IPS DF 6.9 (cell line): ENCODE data around the gene INTS1.

Source experiments
- DNase-seq: peaks from one replicate; pipeline ENCODE4 v3.0.0-alpha.2; 2013; ENCODE audit warnings: low read depth, low spot score
- H3K27ac ChIP-seq: one replicate; pipeline ENCODE4 v1.5.1; 2013; ENCODE audit warnings: low read length, control low read depth
- H3K27me3 ChIP-seq: 2 replicates; pipeline ENCODE4 v1.6.1; 2013; ENCODE audit warnings: mild to moderate bottlenecking, low read length; ENCODE audit not compliant: control insufficient read depth, insufficient read depth
- H3K36me3 ChIP-seq: 2 replicates; pipeline ENCODE4 v1.6.1; 2013; ENCODE audit warnings: low read length; ENCODE audit not compliant: control insufficient read depth, insufficient read depth
- H3K4me1 ChIP-seq: 2 replicates; pipeline ENCODE4 v1.6.1; 2013; ENCODE audit warnings: low read length; ENCODE audit not compliant: control insufficient read depth, insufficient read depth
- H3K4me3 ChIP-seq: 2 replicates; pipeline ENCODE4 v1.5.1; 2013; ENCODE audit warnings: mild to moderate bottlenecking, low read length
- H3K9me3 ChIP-seq: 2 replicates; pipeline ENCODE4 v1.6.1; 2013; ENCODE audit warnings: low read length, inconsistent platforms; ENCODE audit not compliant: control insufficient read depth, insufficient read depth
- WGBS: extraction: QIAGEN DNeasy Blood & Tissue Kit; methylation state at CpG from one replicate; pipeline ENCODE4 v1.1.7; 2013; ENCODE audit warnings: mixed read lengths, missing lambda C conversion rate; ENCODE audit not compliant: insufficient read length, insufficient coverage; 5-methylcytosine and 5-hydroxymethylcytosine counted together

Gene INTS1

GRCh38 chr7:1541431-1542162 is 37.4 kb upstream of the INTS1 start:
- Histone ChIP-seq H3K9me3 (no peaks in the 10 kb centered on the region), H3K27ac (no peak overlapping the region), H3K36me3 (peaks cover 12% of the 10 kb centered on the region), H3K4me1 (peaks cover 9% of the 10 kb centered on the region), H3K27me3 (no peaks in the 10 kb centered on the region), H3K4me3 (no peak overlapping the region; the same call in 1 of the 2 replicates)
- DNase-seq: no peak
- no CpG with 5 or more reads among the region's 33 CpGs for WGBS

DNA sequence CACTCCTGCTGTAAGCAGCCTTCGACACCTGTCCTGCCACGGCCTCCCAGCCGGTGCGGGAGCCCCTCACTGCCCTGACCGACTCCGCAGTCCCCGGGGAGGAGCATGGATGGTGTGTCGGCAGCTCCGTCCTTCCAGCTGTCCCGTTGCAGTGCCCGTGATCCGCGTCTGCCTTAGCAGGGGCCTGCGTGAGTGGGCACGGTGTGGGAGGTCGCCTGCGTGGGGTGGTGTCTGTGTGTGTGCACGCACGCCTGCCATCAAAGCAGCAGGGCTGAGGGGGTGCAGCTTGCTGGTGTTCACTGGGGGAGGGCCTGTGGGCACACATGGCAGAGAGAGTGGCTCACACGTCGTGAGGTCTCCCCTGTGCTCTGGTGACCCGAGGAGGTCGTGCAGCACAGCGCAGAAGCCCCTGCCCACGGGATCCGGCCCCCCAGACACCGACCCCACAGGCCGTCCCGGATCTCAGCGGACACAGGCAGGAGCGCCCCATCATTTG is 36.6 kb upstream of the INTS1 start:
- WGBS: no CpG with 5 or more reads among the region's 31 CpGs
- Histone ChIP-seq H3K4me3 (no peak overlapping the region), H3K9me3 (no peaks in the 10 kb centered on the region), H3K27ac (no peak overlapping the region), H3K27me3 (no peaks in the 10 kb centered on the region), H3K4me1 (peaks cover 12% of the 10 kb centered on the region), H3K36me3 (peaks cover 12% of the 10 kb centered on the region)
- DNase-seq: no peak

DNA sequence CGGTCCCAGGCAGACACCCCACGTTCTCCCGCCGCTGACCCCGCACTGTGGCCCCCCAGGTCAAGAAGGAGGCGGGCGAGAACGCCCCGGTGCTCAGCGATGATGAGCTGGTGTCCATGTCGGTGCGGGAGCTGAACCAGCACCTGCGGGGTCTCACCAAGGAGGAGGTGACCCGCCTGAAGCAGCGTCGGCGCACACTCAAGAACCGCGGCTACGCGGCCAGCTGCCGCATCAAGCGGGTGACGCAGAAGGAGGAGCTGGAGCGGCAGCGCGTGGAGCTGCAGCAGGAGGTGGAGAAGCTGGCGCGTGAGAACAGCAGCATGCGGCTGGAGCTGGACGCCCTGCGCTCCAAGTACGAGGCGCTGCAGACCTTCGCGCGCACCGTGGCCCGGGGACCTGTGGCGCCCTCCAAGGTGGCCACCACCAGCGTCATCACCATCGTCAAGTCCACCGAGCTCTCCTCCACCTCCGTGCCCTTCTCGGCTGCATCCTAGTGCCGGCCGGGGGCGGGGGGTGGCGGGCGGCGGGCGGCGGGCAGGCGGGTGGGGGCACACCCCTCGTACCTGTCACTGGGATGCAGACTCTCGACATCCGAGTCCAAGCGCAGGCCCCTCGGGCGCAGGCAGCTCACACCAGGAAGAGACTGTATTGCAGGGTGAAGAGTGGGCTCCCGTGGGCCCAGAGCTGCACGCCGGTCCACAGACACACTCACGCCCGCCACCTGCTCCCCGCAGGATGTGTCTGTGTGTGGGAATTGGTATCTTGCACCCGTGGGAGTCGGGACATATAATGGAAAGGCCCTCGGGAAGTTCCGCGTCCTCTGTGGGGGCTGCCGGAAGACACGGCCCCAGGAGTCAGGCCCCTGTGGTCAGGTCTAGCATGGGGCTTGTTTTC is 35.9 kb upstream of the INTS1 start:
- H3K27ac ChIP-seq: no peak overlapping the region
- peaks cover 12% of the 10 kb centered on the region for H3K36me3 ChIP-seq
- H3K9me3 ChIP-seq: no peaks in the 10 kb centered on the region
- no peak overlapping the region for H3K4me3 ChIP-seq
- no peak for DNase-seq
- no CpG with 5 or more reads among the region's 73 CpGs for WGBS
- no peaks in the 10 kb centered on the region for H3K27me3 ChIP-seq
- H3K4me1 ChIP-seq: peaks cover 12% of the 10 kb centered on the region

DNA sequence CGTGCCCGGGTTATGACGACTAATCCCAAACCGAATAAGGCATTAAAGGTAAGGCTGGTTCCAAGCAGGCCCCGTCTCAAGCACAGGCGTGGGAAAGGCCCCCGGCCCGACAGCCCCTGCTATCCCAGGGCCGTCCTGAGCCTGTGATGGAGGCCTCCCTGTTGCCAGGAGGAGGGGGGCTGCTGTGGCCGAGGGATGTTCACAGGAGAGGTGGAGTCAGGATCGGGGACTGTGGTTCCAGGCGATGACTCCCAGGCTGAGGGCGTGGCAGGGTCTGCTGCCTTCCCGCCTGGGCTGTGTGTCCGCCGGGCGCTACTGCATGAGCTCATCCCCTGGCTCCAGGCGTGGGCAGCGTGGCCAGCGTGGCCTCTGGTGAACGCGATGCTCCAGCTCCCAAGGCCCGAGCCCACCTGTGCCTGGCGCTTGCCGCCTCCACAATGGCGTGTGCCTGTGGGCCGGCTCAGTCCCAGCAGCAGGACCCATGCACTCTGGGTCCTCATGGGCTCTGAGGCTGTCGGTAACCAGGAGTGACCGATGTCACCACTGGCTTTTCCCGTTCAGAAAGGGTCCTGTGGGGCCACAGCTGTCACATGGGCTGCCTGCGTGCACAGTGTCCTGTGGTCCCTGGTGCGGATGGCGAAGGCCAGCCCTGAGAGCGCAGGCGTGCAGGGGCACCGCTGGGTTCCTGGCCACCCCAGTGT is 35.1 kb upstream of the INTS1 start:
- DNase-seq: no peak
- no peaks in the 10 kb centered on the region for H3K9me3 ChIP-seq
- H3K4me1 ChIP-seq: peaks cover 12% of the 10 kb centered on the region
- WGBS: no CpG with 5 or more reads among the region's 36 CpGs
- no peak overlapping the region for H3K4me3 ChIP-seq
- no peaks in the 10 kb centered on the region for H3K27me3 ChIP-seq
- peaks cover 12% of the 10 kb centered on the region for H3K36me3 ChIP-seq
- H3K27ac ChIP-seq: no peak overlapping the region

DNA sequence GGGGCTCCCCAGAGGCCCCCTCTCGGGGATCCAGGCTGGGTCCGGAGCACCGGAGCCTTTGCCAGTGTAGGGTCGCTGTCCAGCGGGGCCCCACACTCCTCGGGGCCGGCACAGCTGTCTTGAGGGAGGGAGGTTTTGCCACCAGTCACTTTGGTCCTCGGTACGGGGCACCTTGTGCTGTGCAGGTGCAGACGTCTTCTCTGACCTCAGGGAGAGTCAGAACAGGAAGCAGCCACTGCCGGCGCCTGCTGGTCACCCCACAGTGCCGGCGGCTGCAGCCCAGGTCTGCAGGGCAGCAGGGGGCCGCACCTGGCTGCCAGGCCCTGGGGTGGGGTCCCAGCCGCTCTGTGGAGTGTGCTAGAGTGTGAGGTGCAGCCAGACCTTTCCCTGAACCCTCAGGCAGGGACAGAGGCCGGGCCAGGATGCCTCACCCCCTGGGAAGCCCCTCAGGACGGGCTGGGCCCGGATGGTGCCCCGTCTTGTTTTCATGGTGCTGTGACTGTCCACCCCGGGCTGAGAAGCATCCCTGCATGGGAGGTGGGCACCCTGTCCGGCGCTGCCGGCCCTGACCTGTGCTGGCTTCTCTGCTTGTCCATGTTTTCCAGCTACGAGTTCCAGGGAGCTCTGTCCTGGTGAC is 34.5 kb upstream of the INTS1 start:
- no CpG with 5 or more reads among the region's 25 CpGs for WGBS
- Histone ChIP-seq H3K4me3 (no peak overlapping the region), H3K36me3 (peaks cover 12% of the 10 kb centered on the region), H3K27ac (no peak overlapping the region), H3K27me3 (no peaks in the 10 kb centered on the region), H3K9me3 (no peaks in the 10 kb centered on the region), H3K4me1 (peaks cover 15% of the 10 kb centered on the region)
- DNase-seq: no peak

GRCh38 chr7:1537535-1538412 is 33.6 kb upstream of the INTS1 start:
- H3K36me3 ChIP-seq: peaks cover 12% of the 10 kb centered on the region

GRCh38 chr7:1536743-1537534 is 32.8 kb upstream of the INTS1 start:
- H3K9me3 ChIP-seq: no peaks in the 10 kb centered on the region
- no peak overlapping the region for H3K4me3 ChIP-seq
- no CpG with 5 or more reads among the region's 52 CpGs for WGBS
- H3K4me1 ChIP-seq: peaks cover 16% of the 10 kb centered on the region
- H3K27me3 ChIP-seq: no peaks in the 10 kb centered on the region
- H3K27ac ChIP-seq: no peak overlapping the region
- peaks cover 12% of the 10 kb centered on the region for H3K36me3 ChIP-seq
- DNase-seq: no peak

More at GRCh38 chr7:1537535-1538412, 33.6 kb upstream of the INTS1 start:
- Histone ChIP-seq H3K4me3 (no peak overlapping the region), H3K9me3 (no peaks in the 10 kb centered on the region), H3K4me1 (peaks cover 16% of the 10 kb centered on the region), H3K27me3 (no peaks in the 10 kb centered on the region), H3K27ac (no peak overlapping the region)
- no peak for DNase-seq
- WGBS: no CpG with 5 or more reads among the region's 56 CpGs

- Histone ChIP-seq H3K4me1 (peaks cover 21% of the 10 kb centered on the region), H3K27me3 (no peaks in the 10 kb centered on the region), H3K4me3 (no peak overlapping the region), H3K27ac (no peak overlapping the region), H3K9me3 (no peaks in the 10 kb centered on the region), H3K36me3 (peaks cover 12% of the 10 kb centered on the region)
- WGBS: no CpG with 5 or more reads among the region's 7 CpGs
- DNase-seq: no peak
Observed at GRCh38 chr7:1536455-1536742, 32.2 kb upstream of the INTS1 start.
